T1000 (cell line): ENCODE results near the gene B4GALNT4.
"Not testable (repeated sequence)": the region's sequence is repeated elsewhere in the genome, so short reads cannot be mapped to it uniquely, and the experiment has no call there.

Experiments used
- DNase-seq: peaks from one replicate; lab custom pipeline; 2025; ENCODE audit warnings: mixed read lengths; lab: John Stamatoyannopoulos, UW

The B4GALNT4 gene

GRCh38 chr11:369336-370018, at the start of gene B4GALNT4:
TSS of gene B4GALNT4 (plus strand) at chr11:369499. CDS start at chr11:369804, 305 bp downstream.
- DNase-seq = no peak

GRCh38 chr11:319888-320273, 49.4 kb upstream of the B4GALNT4 start:
- DNase-seq = not testable (repeated sequence)

- no peak for DNase-seq
Observed at GRCh38 chr11:324156-324555, 45.1 kb upstream of the B4GALNT4 start.

- DNase-seq = not testable (repeated sequence)
Observed at GRCh38 chr11:324593-325517, 44.4 kb upstream of the B4GALNT4 start.

- DNase-seq = no peak
Observed at GRCh38 chr11:325796-326591, 43.3 kb upstream of the B4GALNT4 start.

GRCh38 chr11:326592-326841, 42.8 kb upstream of the B4GALNT4 start:
- DNase-seq = no peak

GRCh38 chr11:326842-327580, 42.3 kb upstream of the B4GALNT4 start:
- no peak for DNase-seq

GRCh38 chr11:327581-327923, 41.7 kb upstream of the B4GALNT4 start:
- DNase-seq = no peak

- DNase-seq = no peak
Observed at GRCh38 chr11:328012-328411, 41.3 kb upstream of the B4GALNT4 start.

- DNase-seq = not testable (repeated sequence)
Observed at GRCh38 chr11:328516-329100, 40.7 kb upstream of the B4GALNT4 start.

GRCh38 chr11:329886-330253, 39.4 kb upstream of the B4GALNT4 start:
- no peak for DNase-seq

- DNase-seq = no peak
Observed at GRCh38 chr11:330307-330693, 39.0 kb upstream of the B4GALNT4 start.

GRCh38 chr11:330694-331357, 38.5 kb upstream of the B4GALNT4 start:
- no peak for DNase-seq

GRCh38 chr11:331358-332060, 37.8 kb upstream of the B4GALNT4 start:
- no peak for DNase-seq

- no peak for DNase-seq
Observed at GRCh38 chr11:332651-333480, 36.4 kb upstream of the B4GALNT4 start.

GRCh38 chr11:333616-334263, 35.6 kb upstream of the B4GALNT4 start:
- DNase-seq = not testable (repeated sequence)

GRCh38 chr11:334264-334994, 34.9 kb upstream of the B4GALNT4 start:
- no peak for DNase-seq
